Breast epithelium (tissue), 3 donors: ENCODE results near the gene IL13RA1.

Experiments used
- CTCF ChIP-seq, 3 donors: fragments of 450-650 bp; IDR thresholded peaks; one replicate each; pipeline ENCODE4 v1.5.1; 2016 to 2017; ENCODE audit warnings: antibody characterized with exemption in 3 of 3, mild to moderate bottlenecking in 3 of 3, moderate library complexity in 3 of 3
- POLR2A ChIP-seq: fragments of 450-650 bp; IDR thresholded peaks from one replicate; pipeline ENCODE4 v1.6.1; 2016; ENCODE audit warnings: antibody characterized with exemption, mild to moderate bottlenecking, moderate library complexity
- POLR2AphosphoS5 ChIP-seq, 3 donors: sonication (generic); formaldehyde crosslinking; IDR thresholded peaks; one replicate each; pipeline ENCODE4 v1.6.1; 2017; ENCODE audit warnings: antibody characterized with exemption in 3 of 3

- no peak for TF ChIP-seq CTCF (IDR thresholded peaks at IDR 0.05)
- TF ChIP-seq POLR2A = no peak
- no peak for TF ChIP-seq POLR2AphosphoS5 (IDR thresholded peaks at IDR 0.05)
Observed at GRCh38 chrX:118702741-118703140, 24.7 kb upstream of the IL13RA1 start.
